Skin of body (tissue), 2 donors: ENCODE measurements around the gene PLD4. TPM values are rescaled to one million over a fixed set of nuclear protein-coding genes. Genes with fewer than 3 reads are reported as not detected.

ENCODE experiments used
- DNase-seq: peaks from one replicate; lab custom pipeline; 2025; lab: John Stamatoyannopoulos, UW
- total RNA-seq: library from RNA; depleted of rRNA; stranded (reverse); fragments of >200 nt; gene quantifications from one replicate; pipeline ENCODE4 v1.2.3, GENCODE V29; 2014

Gene PLD4
- total RNA-seq, 1 donor from 2014 or later, result 5.6 TPM

DNA sequence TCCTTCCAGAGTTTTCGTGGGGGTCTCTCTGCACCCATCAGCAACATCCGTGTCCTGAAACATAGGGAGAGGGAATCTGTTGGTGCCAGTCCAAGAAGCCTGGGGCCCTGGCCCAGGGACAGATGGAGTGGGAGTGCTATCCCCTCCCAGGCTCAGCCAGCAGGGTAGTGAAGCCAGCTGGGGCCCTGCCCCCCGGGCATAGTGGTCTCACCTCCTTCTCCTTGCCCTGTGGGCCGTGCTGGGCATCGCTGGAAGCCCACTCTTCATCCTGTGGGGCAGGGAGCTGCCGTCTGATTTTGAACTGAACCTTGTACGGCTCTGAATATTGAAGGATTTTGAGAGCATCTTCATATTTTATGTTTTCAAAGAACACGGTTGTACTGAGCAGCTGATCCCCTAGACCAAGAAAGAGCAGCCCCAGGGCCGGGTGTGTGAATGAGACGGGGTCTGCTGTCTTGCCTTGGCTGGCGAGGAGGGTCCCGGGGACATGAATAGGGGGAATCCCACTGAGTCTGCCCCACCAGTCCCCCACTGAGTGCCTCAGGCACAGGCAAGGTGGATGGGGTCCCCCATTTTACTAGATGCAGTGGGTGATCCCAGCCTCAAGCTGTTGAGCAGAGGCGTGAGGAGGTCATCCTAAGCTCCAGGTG, 30.2 kb downstream of the PLD4 start:
- DNase-seq, result no peak

DNA sequence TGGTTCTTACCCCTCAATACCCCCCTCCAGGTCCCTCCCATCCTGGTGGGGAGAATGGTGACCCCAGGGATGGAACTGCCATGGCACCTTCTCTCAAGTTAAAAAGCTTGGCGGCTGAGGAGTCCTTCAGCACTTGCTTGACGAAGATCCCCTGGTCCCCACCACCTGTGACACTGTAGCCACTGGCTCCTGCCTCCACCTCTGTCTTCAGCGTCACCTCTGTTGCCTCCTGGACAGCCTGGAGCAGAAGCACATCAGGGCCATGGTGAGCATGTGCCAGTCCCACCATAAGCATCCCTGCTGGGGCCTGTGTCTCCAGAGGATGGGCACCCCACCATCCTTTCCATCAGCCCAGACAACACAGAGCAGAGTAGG, 30.7 kb downstream of the PLD4 start:
- no peak for DNase-seq

DNA sequence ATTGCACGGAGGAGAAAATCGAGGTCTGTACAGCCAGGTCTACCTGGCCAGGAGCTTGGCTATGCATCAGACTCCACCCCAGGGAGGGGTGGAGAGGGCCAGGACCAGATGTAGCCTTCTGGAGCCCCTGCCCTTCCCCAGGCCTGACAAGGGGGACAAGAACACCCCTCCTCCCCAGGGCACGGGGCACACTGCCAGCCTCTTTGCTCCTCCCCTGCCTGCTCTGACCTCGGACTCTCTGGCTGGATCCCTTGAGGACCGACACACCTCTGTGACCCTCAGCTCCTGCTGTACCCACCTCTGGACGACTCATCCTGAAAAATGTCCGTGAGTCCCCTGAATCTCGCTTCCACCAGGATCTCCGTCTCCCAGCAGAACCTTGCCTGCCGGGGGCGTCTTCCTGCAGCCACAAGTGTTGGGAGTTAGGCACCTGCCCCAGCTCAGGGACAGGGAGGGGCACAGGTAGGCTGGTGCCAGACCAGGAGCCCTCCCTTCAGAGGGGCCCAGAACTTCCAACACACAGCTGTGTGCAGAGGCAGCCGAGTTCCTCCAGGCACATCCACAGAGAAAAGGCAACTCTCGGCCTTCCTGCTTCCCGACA, 31.7 kb downstream of the PLD4 start:
- DNase-seq, result no peak

DNA sequence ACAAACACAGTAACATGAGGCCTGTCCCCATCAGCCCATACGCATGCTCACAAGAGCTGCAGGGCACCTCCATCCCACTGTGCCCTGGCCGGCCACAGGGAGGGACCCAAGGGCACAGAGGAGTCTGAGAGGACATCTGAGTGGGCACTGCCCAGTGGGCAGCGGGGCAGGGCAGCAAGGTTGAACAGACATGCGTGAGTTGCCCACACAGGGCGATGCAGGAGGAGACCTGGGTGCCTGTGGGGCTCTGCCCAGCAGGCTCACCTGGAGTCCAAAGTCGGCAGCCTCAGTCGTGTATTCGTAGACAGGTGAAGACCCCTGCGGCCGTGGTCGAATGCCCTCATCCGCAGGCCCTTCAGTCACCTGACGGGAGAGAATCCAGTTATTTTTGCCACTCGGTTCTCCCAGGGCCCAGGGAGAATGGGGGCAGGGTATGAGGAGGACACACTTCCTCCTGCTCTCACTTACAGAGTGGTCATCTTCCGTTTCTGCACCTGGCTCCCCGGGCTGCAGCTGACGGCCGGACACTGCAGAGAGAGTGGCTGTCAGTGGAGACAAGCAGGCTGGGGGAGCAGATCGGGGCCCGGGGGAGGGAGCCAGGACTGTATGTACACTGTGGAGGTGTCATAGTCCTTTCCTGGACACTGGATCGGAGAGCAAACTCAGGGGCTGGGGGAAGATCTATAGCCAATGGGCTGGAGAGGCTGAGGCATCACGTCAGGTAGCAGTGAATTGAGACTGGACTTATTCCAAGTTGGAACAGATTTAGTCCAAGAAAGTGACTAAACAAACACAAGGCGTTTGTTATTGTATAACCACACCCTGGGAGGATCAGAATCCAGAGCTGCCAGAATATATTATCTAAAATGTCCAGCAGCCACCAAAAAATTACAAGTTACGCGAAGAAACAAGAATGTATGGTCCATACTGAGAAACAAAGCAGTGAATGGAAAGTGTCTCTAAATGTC, 32.8 kb downstream of the PLD4 start:
- no peak for DNase-seq

GRCh38 chr14:104964546-104964945, 39.9 kb downstream of the PLD4 start:
- DNase-seq, result no peak

DNA sequence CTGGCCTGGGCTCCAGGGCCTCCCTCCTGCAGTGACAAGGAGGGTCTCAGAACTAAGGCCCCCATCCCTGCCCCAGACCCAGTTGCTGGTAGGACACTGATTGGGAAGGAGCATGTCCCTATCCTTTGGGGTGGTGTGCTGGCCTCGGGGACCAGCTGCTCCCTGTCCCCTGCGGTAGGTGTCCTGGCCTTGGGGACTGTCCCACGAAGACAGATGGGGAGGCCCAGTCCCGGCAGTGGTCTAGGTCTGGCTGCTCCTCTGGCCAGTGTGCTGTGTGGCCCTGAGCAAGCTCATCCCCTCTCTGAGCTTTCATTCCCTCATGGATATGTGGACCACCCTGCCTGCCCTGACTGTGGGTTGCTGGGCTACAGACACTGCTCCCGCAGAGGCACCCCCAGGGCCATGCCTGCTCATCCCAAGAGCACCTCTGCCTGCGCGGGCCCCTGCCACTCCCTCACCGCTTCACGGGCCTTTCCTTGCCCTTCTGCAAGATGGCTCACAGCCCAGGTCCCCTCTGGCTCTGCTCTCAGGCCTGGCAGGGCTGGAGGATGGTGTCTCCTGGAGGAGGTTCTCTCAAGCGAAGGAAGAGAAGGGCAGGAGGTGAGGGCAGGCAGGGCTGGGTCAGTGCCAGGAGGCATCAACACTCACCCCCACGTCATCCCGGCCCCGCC, 41.0 kb downstream of the PLD4 start:
- no peak for DNase-seq

GRCh38 chr14:104966261-104966865, 41.7 kb downstream of the PLD4 start:
- DNase-seq, result no peak

- DNase-seq, result no peak
These were observed 42.3 kb downstream of the PLD4 start for GRCh38 chr14:104966981-104967385.

- DNase-seq, result no peak
These were observed 42.9 kb downstream of the PLD4 start for GRCh38 chr14:104967386-104968152.

DNA sequence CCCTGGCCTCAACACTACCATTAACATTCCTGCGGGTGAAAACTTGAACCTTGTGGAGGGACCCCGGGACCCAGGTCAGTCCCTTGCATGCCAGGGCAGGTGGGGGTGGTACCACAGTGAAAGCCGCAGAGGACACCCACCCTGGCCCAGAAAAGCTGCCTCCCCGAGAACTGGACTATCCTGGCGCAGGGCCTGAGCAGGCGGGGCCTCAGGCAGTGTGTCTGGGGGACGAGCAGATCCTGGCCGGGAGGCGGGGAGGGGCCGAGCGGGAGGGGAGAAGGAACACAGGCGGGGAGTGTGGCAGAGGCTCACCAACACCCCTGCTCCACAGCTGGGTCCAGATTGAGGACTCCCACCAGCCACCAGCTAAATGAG, 43.5 kb downstream of the PLD4 start:
- DNase-seq, result peak; percentile 35

DNA sequence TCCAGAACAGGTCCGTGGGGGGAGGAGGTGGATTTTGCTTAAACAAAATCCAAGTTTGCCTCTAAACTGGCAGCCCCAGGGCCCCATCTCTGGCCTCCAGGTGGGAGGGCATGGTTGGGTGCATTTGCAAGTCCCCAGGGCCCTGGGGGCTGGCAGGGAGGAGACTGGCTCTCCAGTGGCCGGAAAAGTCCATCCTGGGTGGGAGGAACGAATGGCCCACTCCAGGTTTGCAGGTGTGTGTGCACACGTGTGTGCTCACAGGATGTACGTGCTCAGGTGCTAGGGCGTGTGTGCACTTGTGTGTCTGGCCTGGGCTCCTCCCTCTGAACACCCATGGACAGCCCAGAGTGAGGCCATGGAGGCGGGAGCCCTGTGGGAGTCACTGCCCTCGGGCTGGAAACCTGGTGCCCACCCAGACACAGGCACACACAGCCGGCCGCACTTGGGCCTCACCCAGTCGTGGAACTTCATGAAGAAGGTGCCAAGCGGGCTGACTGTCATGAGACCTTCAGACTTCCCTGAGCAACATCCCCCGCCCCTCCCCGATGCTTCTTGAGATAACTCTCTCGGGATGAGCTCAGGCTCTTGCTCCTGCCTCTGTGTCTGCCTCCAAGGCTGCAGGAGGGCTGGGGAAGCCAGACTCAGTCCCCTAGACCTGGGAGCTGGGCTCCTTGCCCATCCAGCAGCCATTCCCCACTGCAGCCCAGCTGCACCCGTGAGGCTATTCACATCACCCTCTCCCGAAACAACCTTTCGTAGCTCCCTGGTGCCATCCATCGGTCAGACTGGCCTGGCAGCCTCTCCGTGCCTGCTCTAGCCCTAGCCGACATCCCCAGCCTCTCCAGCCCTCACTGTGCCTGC, 44.1 kb downstream of the PLD4 start:
- no peak for DNase-seq

DNA sequence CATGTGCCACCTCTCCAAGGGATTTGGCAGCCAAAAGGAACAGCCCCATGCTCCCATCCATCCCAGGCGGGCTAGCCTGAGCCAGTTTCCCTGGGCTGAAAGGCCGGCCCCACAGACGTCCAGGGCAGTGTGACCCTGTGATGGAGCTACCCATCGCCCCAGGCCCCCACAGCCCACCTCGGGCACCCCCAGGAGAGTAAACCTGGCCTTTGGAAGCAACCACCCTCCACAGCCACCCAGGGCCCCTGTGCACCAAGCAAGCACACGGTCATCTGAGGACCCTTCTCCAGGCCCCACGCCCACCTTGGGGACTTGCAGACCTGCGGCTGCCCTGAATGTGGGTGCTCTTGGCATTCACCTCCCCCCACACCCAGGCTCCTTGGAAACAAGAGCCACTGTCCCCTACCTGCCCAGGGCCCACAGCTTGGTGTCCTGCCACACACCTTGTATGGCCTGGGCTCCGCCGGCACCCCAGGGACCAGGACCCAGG, 45.1 kb downstream of the PLD4 start:
- no peak for DNase-seq

- DNase-seq, result peak; percentile 73
These were observed 45.8 kb downstream of the PLD4 start for GRCh38 chr14:104970231-104971068.

GRCh38 chr14:104971447-104972240, 47.0 kb downstream of the PLD4 start:
- no peak for DNase-seq

- DNase-seq, result no peak
These were observed 47.8 kb downstream of the PLD4 start for GRCh38 chr14:104972301-104973134.

- no peak for DNase-seq
These were observed 48.4 kb downstream of the PLD4 start for GRCh38 chr14:104973135-104973384.
